HG02884 (cell line): Measurements from ENCODE around the gene FAM174C.

ENCODE experiments used
- ATAC-seq: cut with Tn5 transposase; IDR thresholded peaks from one replicate; pipeline ENCODE4 v1.9.1; 2021; ENCODE audit warnings: mild to moderate bottlenecking, moderate library complexity; ENCODE audit not compliant: unreplicated experiment

The FAM174C gene

GRCh38 chr19:1249990-1250436, 25.3 kb upstream of the FAM174C start:
- no peak for ATAC-seq

- ATAC-seq, result no peak
These were observed 24.7 kb upstream of the FAM174C start for GRCh38 chr19:1250437-1251260.

GRCh38 chr19:1251330-1252220, 23.8 kb upstream of the FAM174C start:
- ATAC-seq, result no peak

GRCh38 chr19:1252221-1252820, 23.0 kb upstream of the FAM174C start:
- no peak for ATAC-seq

- no peak for ATAC-seq
These were observed 22.4 kb upstream of the FAM174C start for GRCh38 chr19:1252821-1253513.

- ATAC-seq, result no peak
These were observed 21.7 kb upstream of the FAM174C start for GRCh38 chr19:1253514-1254080.

GRCh38 chr19:1254081-1254527, 21.2 kb upstream of the FAM174C start:
- ATAC-seq, result no peak

GRCh38 chr19:1254530-1255185, 20.7 kb upstream of the FAM174C start:
- no peak for ATAC-seq

- no peak for ATAC-seq
These were observed 19.9 kb upstream of the FAM174C start for GRCh38 chr19:1255186-1256161.

GRCh38 chr19:1256646-1257474, 18.5 kb upstream of the FAM174C start:
- ATAC-seq, result no peak

GRCh38 chr19:1257475-1258162, 17.7 kb upstream of the FAM174C start:
- no peak for ATAC-seq

GRCh38 chr19:1258163-1258492, 17.2 kb upstream of the FAM174C start:
- ATAC-seq, result no peak

GRCh38 chr19:1258707-1259205, 16.6 kb upstream of the FAM174C start:
- ATAC-seq, result no peak

- ATAC-seq, result no peak
These were observed 16.0 kb upstream of the FAM174C start for GRCh38 chr19:1259206-1259875.

GRCh38 chr19:1259876-1260748, 15.2 kb upstream of the FAM174C start:
- ATAC-seq, result no peak
